Gastroesophageal sphincter (tissue), 3 donors: ENCODE data around the gene COL4A5.

Source experiments
- CTCF ChIP-seq, 4 experiments: fragments of 200-600 bp in 2 of 4; fragments of 450-650 bp in 2 of 4; sonication (generic) in 1 of 4; IDR thresholded peaks; one replicate each; pipeline ENCODE4 v1.5.1; 2017 to 2019; ENCODE audit warnings: antibody characterized with exemption in 4 of 4, mild to moderate bottlenecking in 2 of 4, moderate library complexity in 2 of 4
- POLR2AphosphoS5 ChIP-seq: sonication (generic); formaldehyde crosslinking; IDR thresholded peaks from one replicate; pipeline ENCODE4 v1.6.1; 2017; ENCODE audit warnings: antibody characterized with exemption

- TF ChIP-seq POLR2AphosphoS5 = no peak
- TF ChIP-seq CTCF (IDR thresholded peaks at IDR 0.05) = no peak
These were observed 19.2 kb upstream of the COL4A5 start for GRCh38 chrX:108420481-108420880.
